OCI-LY1 (cell line): ENCODE data around the gene RET.

Experiments used
- H2AFZ ChIP-seq: fragments of 200-600 bp; sonication (generic), shearing (Covaris generic); 2 replicates; pipeline ENCODE4 v1.6.0; 2014; ENCODE audit warnings: antibody characterized with exemption, mild to moderate bottlenecking, low read length
- H3F3A ChIP-seq: fragments of 200-600 bp; sonication (generic), shearing (Covaris generic); 2 replicates; pipeline ENCODE4 v1.6.0; 2014; ENCODE audit warnings: mild to moderate bottlenecking, antibody characterized with exemption, low read length, moderate library complexity; ENCODE audit not compliant: insufficient read depth
- H3K27ac ChIP-seq: fragments of 200-600 bp; sonication (generic); 2 replicates; pipeline ENCODE4 v1.5.1; 2014; ENCODE audit warnings: low read length, mixed run types, mild to moderate bottlenecking, low read depth; ENCODE audit not compliant: poor library complexity, severe bottlenecking
- H3K27me3 ChIP-seq: fragments of 200-600 bp; sonication (generic); 2 replicates; pipeline ENCODE4 v1.6.0; 2014; ENCODE audit warnings: antibody characterized with exemption, mild to moderate bottlenecking, low read length, moderate library complexity; ENCODE audit not compliant: insufficient read depth
- H3K36me3 ChIP-seq: fragments of 200-600 bp; sonication (generic); 2 replicates; pipeline ENCODE4 v1.6.1; 2014; ENCODE audit warnings: mild to moderate bottlenecking, antibody characterized with exemption, low read length, moderate library complexity, mixed read lengths; ENCODE audit not compliant: insufficient read depth
- H3K4me1 ChIP-seq: fragments of 200-600 bp; sonication (generic); 2 replicates; pipeline ENCODE4 v1.5.1; 2014; ENCODE audit warnings: mild to moderate bottlenecking, low read length, moderate library complexity; ENCODE audit not compliant: insufficient read depth, severe bottlenecking
- H3K4me2 ChIP-seq: fragments of 200-600 bp; sonication (generic), shearing (Covaris generic); 2 replicates; pipeline ENCODE4 v1.6.1; 2014; ENCODE audit warnings: low read length
- H3K4me3 ChIP-seq: fragments of 200-600 bp; sonication (generic); 2 replicates; pipeline ENCODE4 v1.5.1; 2014; ENCODE audit warnings: low read length, low read depth, mild to moderate bottlenecking, mixed read lengths; ENCODE audit not compliant: poor library complexity, severe bottlenecking
- H3K79me2 ChIP-seq: fragments of 200-600 bp; shearing (Covaris generic); 2 replicates; pipeline ENCODE4 v1.6.1; 2016; ENCODE audit warnings: mixed run types, low read length, mixed read lengths; ENCODE audit not compliant: insufficient read depth
- H3K9ac ChIP-seq: fragments of 200-600 bp; sonication (generic), shearing (Covaris generic); 2 replicates; pipeline ENCODE4 v1.6.1; 2014; ENCODE audit warnings: mild to moderate bottlenecking, low read length, mixed read lengths
- H3K9me2 ChIP-seq: fragments of 200-600 bp; sonication (generic), shearing (Covaris generic); 2 replicates; pipeline ENCODE4 v1.6.1; 2014; ENCODE audit warnings: low read depth, mild to moderate bottlenecking, low read length, mixed read lengths
- H3K9me3 ChIP-seq: fragments of 200-600 bp; shearing (Covaris generic); 2 replicates; pipeline ENCODE4 v1.6.1; 2014; ENCODE audit warnings: low read length, mixed read lengths
- H4K20me1 ChIP-seq: fragments of 200-600 bp; sonication (generic), shearing (Covaris generic); 2 replicates; pipeline ENCODE4 v1.6.0; 2016; ENCODE audit warnings: mild to moderate bottlenecking, low read length; ENCODE audit not compliant: insufficient read depth
- EZH2 ChIP-seq: fragments of 200-600 bp; sonication (generic), shearing (Covaris generic); IDR thresholded peaks from 2 replicates; pipeline ENCODE4 v1.8.0; 2017; ENCODE audit warnings: borderline replicate concordance, mixed run types, mild to moderate bottlenecking, antibody characterized with exemption, low read length, moderate library complexity, mixed read lengths
- TF ChIP-seq, protein P1 (sequence below): fragments of 200-600 bp; sonication (generic), shearing (Covaris generic); IDR thresholded peaks from 2 replicates; pipeline ENCODE4 v1.5.1; 2017; ENCODE audit warnings: mild to moderate bottlenecking, antibody characterized with exemption, low read length, moderate library complexity, mixed read lengths

The RET gene

DNA sequence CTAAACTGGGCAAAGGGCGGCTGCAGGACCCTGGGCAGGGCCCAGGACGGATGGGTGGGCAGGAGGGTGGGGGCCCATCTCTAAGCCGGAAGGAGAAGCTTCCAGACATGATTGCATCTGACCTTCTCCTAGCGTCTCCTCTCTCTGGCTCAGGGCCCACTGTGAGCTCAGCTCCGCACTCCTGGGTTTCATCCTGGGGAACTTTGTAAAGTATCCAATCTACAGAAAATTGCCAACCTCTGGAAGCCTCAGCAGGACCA, 8.8 kb upstream of the RET start:
- Histone ChIP-seq H3K9me2 (no peaks in the 10 kb centered on the region), H3F3A (no peaks in the 10 kb centered on the region), H3K79me2 (no peaks in the 10 kb centered on the region), H3K9me3 (no peaks in the 10 kb centered on the region), H3K27ac (no peak overlapping the region), H3K4me3 (no peak overlapping the region), H4K20me1 (no peaks in the 10 kb centered on the region), H3K27me3 (no peaks in the 10 kb centered on the region), H3K36me3 (no peaks in the 10 kb centered on the region), H3K9ac (no peak overlapping the region), H3K4me1 (no peaks in the 10 kb centered on the region), H3K4me2 (no peak overlapping the region), H2AFZ (no peak overlapping the region)
- TF ChIP-seq, protein P1, sequence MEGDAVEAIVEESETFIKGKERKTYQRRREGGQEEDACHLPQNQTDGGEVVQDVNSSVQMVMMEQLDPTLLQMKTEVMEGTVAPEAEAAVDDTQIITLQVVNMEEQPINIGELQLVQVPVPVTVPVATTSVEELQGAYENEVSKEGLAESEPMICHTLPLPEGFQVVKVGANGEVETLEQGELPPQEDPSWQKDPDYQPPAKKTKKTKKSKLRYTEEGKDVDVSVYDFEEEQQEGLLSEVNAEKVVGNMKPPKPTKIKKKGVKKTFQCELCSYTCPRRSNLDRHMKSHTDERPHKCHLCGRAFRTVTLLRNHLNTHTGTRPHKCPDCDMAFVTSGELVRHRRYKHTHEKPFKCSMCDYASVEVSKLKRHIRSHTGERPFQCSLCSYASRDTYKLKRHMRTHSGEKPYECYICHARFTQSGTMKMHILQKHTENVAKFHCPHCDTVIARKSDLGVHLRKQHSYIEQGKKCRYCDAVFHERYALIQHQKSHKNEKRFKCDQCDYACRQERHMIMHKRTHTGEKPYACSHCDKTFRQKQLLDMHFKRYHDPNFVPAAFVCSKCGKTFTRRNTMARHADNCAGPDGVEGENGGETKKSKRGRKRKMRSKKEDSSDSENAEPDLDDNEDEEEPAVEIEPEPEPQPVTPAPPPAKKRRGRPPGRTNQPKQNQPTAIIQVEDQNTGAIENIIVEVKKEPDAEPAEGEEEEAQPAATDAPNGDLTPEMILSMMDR: no peak
- no peak for TF ChIP-seq EZH2

DNA sequence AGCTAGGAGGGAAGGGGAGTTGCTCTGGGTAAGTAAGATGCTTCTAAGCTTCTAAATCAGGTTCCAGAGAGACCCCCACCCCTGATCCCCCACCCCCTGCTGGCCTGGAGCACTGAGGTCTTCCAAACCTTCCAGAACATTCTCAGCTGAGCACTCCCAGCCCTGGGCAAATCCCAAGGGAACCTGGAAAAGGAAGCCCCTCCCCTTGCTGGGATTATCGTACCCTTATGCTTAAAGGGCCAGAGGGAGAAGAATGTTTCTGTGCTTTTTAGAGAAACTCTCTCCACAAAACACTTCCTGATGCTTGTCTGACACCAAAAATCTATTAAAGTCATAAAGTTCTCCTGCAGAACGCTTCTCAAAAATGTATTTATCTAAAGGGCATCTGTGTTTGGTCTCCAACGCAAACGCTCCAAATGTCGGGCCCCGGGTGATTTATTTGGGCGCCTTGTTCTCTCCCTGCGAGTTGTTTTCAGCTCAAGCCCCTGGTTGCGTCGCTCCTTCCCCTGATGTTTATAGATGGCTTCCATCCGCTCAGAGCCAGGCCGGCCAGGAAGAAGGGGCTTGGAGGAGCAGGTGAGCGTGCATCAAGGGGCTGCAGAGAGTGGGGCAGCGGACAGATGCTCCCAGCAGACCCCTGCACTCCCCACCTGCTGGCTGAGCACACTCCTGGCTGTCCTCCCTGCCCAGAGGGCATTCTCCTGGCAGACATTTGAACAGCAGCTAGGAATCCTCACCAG, 8.2 kb upstream of the RET start:
- Histone ChIP-seq H3K4me2 (no peak overlapping the region), H3F3A (no peaks in the 10 kb centered on the region), H3K9me3 (no peaks in the 10 kb centered on the region), H3K79me2 (no peaks in the 10 kb centered on the region), H3K27me3 (no peaks in the 10 kb centered on the region), H3K4me3 (no peak overlapping the region), H3K36me3 (no peaks in the 10 kb centered on the region), H2AFZ (no peak overlapping the region), H3K27ac (no peak overlapping the region), H3K4me1 (no peaks in the 10 kb centered on the region), H3K9me2 (no peaks in the 10 kb centered on the region), H3K9ac (no peak overlapping the region), H4K20me1 (no peaks in the 10 kb centered on the region)
- TF ChIP-seq, protein P1: no peak
- TF ChIP-seq EZH2: no peak

DNA sequence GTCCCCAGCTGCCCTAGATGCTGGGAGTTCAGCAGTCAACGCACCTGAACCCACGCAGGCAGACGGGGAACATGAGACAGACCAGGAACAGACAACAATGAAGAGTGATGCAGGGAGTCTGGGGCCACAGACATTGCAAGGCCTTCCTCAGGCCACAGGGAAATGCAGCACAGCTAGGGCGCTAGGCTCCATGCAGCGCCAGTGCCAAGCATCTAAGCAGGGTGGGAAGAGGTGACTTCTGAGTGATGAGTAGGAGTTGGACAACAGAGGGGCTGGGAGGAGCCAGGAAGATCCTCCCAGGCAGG, 7.7 kb upstream of the RET start:
- no peaks in the 10 kb centered on the region for H3F3A ChIP-seq
- no peaks in the 10 kb centered on the region for H4K20me1 ChIP-seq
- H3K4me3 ChIP-seq: no peak overlapping the region
- H3K36me3 ChIP-seq: no peaks in the 10 kb centered on the region
- H3K27ac ChIP-seq: no peak overlapping the region
- H3K4me2 ChIP-seq: no peak overlapping the region
- TF ChIP-seq EZH2: no peak
- H3K4me1 ChIP-seq: no peaks in the 10 kb centered on the region
- no peaks in the 10 kb centered on the region for H3K79me2 ChIP-seq
- no peak overlapping the region for H3K9ac ChIP-seq
- no peak overlapping the region for H2AFZ ChIP-seq
- H3K9me2 ChIP-seq: no peaks in the 10 kb centered on the region
- H3K27me3 ChIP-seq: no peaks in the 10 kb centered on the region
- no peaks in the 10 kb centered on the region for H3K9me3 ChIP-seq

DNA sequence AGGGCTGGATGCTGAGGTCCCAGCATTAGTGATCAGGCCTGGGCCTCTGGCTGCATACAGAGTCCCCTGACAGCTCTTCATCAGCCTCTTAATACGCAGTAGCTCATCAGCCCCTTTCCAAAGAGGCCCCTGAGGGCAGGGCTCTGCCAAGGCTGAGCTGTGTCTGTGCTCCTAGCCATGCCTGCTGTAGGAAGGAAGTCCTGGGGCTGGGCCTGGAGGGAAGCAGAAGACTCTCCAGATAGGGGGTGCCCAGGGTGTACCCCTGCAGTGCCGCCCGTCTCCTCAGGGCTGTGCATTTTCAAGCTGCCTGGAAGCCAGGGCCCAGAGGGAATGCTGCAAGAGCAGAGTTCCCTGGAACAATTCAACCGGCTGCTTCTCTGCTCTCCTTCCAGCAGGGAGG, 7.3 kb upstream of the RET start:
- H3K4me3 ChIP-seq: no peak overlapping the region

More for the DNA sequence above, 7.3 kb upstream of the RET start:
- Histone ChIP-seq H3K9me2 (no peaks in the 10 kb centered on the region), H3K9ac (no peak overlapping the region), H3K27me3 (no peaks in the 10 kb centered on the region), H3K79me2 (no peaks in the 10 kb centered on the region), H3K4me2 (no peak overlapping the region), H3K4me1 (no peaks in the 10 kb centered on the region), H3K27ac (no peak overlapping the region), H3K9me3 (no peaks in the 10 kb centered on the region), H2AFZ (no peak overlapping the region), H3K36me3 (no peaks in the 10 kb centered on the region), H4K20me1 (no peaks in the 10 kb centered on the region), H3F3A (no peaks in the 10 kb centered on the region)
- TF ChIP-seq, protein P1: no peak
- no peak for TF ChIP-seq EZH2
